Stimulated activated CD8-positive, alpha-beta memory T cell treated with anti-CD3 and anti-CD28 coated beads, Interleukin-15, amount 100 ng/mL, for 4 hours (primary cell): ENCODE results near the gene STX1A.
"Not testable (repeated sequence)": the region's sequence is repeated elsewhere in the genome, so short reads cannot be mapped to it uniquely, and the experiment has no call there.

Experiments used
- DNase-seq, 2 donors: peaks; one replicate each; pipeline ENCODE4 v3.0.0-alpha.2; 2020; ENCODE audit warnings: low read depth in 2 of 2

The STX1A gene

DNA sequence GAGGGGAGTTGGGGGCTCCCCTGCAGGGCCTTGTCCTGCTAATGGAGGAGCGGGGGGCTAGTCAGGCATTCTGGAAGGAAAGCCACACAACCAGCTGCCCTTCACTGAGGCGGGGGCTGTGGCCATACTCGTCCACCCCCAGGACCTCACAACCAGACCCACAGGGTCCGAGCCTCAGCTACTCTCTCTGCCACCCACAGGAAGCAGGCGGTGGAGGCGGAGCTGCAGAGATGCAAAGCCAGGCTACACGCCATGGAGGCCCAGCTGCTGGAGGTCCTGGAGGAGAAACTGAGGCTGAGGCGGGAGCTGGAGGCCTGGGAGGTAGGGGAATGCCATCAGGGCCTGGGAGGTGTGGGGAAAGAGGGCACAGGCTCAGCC is 16.0 kb upstream of the STX1A start:
- DNase-seq = no peak

DNA sequence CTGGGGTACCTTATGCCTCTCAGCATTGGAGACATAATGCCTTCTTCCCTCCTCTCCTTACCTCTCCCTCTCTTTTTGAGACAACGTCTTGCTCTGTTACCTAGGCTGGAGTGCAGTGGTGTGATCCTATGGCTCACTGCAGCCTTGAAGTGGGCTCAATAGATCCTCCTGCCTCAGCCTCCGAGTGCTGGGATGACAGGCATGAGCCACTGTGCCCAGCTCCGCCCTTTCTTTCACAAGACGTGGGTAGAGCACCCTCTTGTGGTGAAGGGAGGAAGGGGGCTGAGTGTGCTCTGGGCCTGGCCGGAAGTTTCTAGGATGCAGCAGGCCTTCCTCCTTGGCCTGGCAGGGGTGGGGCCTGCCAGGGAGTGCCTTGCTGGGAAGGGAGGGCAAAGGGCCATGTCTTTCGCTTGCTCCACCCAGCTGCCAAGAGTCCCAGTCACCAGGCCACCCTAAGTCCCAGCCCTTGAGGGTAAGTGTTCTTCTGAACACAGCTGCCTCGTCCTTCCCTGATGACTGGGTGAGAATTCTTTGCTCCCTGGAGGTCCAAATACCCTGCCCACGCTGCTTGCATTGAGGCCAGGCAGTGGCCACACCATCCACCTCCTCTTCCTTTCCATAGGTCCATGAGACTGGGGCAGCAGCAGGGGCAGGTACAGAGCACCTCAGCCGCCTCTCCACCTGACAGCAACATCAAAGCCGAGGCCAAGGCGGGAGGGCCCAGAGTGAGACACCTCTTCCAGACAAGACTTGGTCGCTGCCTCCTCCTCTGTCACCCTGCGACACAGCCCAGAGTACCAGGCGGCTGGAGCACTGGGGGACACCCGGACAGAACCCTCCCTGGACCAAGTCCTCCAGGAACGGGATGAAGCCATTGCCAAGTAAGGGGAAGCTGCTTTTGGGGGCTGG is 15.4 kb upstream of the STX1A start:
- DNase-seq = peak; percentile 54 to 68

DNA sequence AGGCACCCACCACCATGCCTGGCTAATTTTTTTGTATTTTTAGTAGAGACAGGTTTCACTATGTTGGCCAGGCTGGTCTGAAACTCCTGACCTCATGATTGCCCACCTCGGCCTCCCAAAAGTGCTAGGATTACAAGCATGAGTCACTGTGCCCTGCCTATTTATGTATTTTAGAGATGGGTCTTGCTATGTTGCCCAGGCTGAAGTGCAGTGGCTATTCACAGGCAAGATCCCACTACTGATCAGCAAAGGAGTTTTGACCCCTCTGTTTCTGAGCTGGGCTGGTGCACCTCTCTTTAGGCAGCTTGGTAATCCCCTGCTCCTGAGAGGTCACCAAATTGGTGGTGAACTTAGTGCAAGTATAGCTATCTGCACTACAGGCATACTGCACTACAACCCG is 12.9 kb upstream of the STX1A start:
- no peak for DNase-seq

DNA sequence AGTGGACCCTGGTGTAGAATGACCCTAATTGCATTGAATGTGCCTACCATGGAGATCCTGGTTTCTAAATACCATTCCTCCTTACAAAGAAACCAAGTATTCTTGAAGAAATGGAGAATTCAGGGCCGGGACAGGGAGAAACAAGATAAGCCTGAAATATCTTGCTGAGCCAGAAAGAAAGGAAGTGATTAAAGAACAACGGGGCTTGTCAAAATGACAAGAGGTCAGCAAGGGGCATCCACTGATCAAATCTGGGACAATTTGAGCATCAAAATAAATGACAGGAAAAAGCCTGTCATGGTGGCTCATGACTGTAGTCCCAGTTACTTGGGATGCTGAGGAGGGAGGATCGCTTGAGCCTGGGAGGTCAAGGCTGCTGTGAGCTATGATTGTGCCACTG is 11.0 kb upstream of the STX1A start:
- DNase-seq = no peak

DNA sequence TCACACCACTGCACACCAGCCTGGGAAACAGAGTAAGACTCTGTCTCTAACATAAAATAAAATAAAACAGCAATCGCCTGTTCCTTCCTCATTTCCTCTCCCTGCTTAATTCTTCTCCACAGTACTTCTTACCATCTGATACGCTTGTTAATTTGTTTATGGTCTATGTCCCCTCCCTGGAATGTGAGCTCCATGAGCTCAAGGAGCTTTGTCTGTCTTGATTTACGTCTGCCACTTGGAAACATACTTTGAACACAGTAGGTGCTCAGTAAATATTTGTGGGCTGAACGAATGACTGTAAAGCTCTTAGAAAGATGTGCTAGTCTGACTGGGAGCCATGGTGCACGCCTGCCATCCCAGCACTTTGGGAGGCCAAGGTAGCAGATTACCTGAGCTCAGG is 9.1 kb upstream of the STX1A start:
- no peak for DNase-seq

DNA sequence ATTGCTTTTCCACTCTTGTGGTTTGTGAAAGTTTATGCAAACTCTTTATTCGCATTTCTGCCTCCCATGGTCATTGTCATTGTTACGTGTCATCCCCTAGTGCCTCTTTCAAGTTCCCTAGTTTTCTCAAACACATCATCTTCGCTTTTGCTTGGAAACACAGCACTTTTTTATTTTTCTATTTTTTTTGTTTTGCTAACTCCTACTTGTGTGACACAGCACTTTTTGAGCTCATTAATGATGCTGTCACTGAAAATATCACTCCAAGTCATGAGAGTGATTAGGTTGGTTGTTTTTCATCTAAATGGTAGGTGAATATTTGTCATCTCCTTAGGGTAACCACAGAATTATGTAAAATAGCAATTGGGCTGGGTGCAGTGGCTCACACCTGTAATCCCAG is 8.5 kb upstream of the STX1A start:
- DNase-seq = no peak

- DNase-seq = no peak
Measured at GRCh38 chr7:73726083-73726466, 6.6 kb upstream of the STX1A start.

- no peak for DNase-seq
Measured at GRCh38 chr7:73723813-73724212, 4.3 kb upstream of the STX1A start.

GRCh38 chr7:73722785-73723184 is 3.3 kb upstream of the STX1A start:
- DNase-seq = no peak

GRCh38 chr7:73722182-73722581 is 2.7 kb upstream of the STX1A start:
- DNase-seq = not testable (repeated sequence)

DNA sequence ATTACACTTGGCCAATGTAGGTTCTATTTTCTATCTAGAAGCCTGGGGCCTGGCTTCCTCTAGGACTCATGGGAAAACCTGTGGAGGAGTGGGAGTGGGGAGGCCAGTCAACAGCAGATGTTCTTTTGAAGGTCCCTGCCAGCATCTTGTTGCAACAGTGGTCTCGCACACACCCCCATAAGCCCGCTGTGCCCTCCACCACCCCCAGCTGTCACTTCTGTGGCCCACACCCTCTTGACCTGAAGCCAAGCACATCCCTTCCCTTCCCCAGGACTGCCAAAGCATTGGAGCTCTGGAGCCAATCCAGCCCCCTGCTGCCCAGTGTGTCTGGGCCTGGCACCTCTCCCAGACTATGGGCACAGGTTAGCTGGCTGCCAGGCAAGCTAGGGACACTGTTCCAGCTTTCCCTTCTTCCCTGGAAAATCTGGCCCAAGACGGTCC is 1.9 kb upstream of the STX1A start:
- no peak for DNase-seq

DNA sequence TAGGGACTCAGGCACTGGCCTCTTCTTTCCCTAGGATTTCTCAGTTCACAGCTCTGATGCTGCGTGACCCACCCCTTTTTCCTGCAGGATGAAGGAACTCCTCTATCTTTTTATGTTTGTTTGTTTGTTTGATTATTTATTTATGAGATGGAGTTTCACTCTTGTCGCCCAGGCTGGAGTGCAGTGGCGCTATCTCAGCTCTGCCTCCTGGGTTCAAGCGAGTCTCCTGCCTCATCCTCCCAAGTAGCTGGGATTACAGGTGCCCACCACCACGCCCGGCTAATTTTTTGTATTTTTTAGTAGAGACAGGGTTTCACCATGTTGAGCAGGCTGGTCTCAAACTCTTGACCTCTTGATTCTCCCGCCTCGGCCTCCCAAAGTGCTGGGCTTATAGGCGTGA is 974 bp upstream of the STX1A start:
- not testable (repeated sequence) for DNase-seq

GRCh38 chr7:73719806-73720169 is 319 bp upstream of the STX1A start:
- no peak for DNase-seq

- DNase-seq = no peak
Measured at GRCh38 chr7:73718438-73718881, 1.0 kb downstream of the STX1A start.

GRCh38 chr7:73717991-73718405 is 1.5 kb downstream of the STX1A start:
- DNase-seq = peak; percentile 56 to 67

DNA sequence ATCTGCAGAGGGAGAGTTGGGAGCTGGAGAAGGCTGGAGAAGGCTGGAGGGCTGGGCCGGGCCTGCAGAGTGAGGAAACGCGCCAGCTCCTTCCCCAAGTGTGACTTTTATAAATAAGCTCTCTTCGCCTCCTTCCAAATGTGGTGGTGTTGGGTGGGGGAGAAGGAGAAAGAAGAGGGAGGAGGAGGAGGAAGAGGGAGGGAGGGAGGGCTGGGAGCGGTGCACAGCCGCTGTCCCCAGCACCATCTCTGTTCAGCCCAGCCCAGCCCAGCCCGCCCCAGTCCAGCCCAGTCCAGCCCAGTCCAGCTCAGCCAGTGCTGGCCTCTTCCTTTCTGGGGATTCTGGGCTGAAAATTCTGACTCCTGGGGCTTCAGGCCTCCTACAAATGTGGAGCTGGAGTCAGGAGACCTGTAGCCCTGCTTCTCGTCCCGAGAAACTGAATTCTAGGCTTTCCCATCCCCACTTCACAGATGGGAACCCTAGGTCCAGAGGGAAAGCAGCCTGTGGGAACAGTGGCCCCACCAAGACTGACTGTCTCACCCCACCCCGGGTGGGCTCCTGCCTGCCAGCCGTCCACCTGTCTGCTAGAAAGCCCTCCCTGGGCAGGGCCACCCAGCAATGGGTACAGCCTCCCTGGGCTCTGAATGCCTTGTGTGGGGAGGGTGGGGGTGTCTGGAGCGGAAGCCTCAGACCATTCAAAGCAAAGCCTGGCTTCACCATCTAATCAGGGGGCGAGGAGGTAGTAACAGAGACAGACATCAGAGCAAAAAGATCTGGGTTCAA is 2.3 kb downstream of the STX1A start:
- no peak for DNase-seq

- DNase-seq = no peak
Measured at GRCh38 chr7:73716318-73716890, 3.1 kb downstream of the STX1A start.

- no peak for DNase-seq
Measured at GRCh38 chr7:73715648-73716317, 3.7 kb downstream of the STX1A start.

DNA sequence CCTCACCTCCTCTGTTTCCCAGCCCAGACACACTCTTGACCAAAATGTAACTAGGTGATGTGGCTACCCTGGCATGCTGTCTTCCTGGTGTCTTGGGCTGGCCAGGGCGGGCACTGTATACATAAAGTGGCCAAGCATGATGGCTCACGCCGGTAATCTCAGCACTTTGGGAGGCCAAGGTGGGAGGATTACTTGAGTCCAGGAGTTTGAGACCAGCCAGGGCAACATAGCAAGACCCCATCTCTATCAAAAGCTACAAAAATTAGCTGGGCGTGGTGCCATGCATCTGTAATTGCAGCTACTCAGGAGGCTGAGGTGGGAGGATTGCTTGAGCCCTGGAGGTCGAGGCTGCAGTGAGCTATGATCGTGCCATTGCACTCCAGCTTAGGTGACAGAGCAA is 6.2 kb downstream of the STX1A start:
- DNase-seq = not testable (repeated sequence)

DNA sequence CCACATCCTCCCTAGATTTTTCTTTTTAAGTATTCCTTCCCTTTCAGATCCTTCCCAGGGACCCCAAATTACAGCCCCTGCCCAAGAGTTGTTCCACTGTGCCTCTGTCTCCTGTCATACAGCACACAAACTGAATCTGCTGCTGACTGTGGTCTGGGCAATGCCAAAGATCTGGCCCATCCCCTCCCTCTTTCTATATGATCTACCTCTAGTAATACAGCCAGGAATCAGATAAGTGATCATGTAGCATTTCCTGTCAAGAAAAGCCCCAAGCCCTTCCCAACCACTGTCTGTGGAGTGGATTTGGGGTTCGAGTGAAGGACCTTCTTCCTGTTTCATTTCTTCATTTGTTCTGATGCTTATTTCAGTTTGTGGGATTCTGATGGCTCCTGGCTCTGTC is 6.7 kb downstream of the STX1A start:
- DNase-seq = no peak

DNA sequence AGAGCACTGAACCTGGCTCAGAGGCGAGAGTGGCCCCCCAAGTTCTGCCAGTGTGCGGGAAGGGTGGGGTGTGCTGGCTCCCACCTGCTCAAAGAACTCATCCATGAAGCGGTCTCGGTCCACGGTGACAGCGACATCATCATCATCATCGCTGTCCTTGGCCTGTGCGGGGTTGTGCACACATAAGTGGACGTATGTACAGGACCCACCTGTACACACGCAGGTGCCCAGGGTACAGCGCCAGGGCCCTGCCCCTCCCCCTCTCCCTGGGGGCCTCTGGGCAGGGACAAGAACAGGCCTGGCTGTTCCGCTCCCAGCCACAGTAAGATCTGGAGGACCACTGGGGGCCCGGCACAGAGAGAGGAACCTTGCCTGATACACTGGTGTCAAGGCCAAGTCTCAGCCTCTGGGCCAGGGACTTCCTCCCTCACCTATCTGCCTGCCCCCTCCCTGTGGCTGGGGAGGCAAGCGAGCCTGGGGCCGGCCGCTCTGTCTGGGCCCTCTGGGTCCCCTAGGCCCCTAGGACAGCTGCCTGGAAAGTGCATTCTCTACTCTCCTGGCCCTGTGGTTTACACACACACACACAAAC is 10.4 kb downstream of the STX1A start:
- DNase-seq = no peak
